Measurements from ENCODE around the gene RIOX2. TPM values are rescaled to one million over a fixed set of nuclear protein-coding genes. Genes with fewer than 3 reads are reported as not detected.
"Not testable (repeated sequence)": the region's sequence is repeated elsewhere in the genome, so short reads cannot be mapped to it uniquely, and the experiment has no call there.

Gene RIOX2
- polyA plus RNA-seq: 10 to 100 TPM; 12.3 to 18.8 (median 16.8) TPM

GRCh38 chr3:97971679-97972567, at the start of gene RIOX2:
Gene RIOX2, minus strand, starts transcription at chr3:97972431. Its CDS starts 4,838 bp downstream, at chr3:97967593.
- peak; percentile 56 to 68 (median 67) for DNase-seq
- Mint-ChIP-seq H3K36me3 (peaks cover 2 to 3% (median 3%) of the 10 kb centered on the region in 3 donors), H3K4me1 (peaks cover 21 to 48% of the 10 kb centered on the region in 2 donors), H3K4me3 (peak within 1 kb of the TSS; percentile 85 to 95 (median 92)), H3K27ac (peak within 1 kb of the TSS; percentile 47 to 93 (median 82)), H3K9me3 (no peaks in the 10 kb centered on the region), H3K27me3 (ENCODE audit: low read depth in 3 of 3) (peaks cover 3 to 9% (median 3%) of the 10 kb centered on the region in 3 donors)

- H3K27ac Mint-ChIP-seq: no peak overlapping the region
- H3K4me1 Mint-ChIP-seq: peaks cover 0 to 5% of the 10 kb centered on the region in 2 donors
- H3K36me3 Mint-ChIP-seq: no peaks in the 10 kb centered on the region
- no peak for DNase-seq
- H3K4me3 Mint-ChIP-seq: no peak overlapping the region
- H3K9me3 Mint-ChIP-seq: no peaks in the 10 kb centered on the region
- H3K27me3 Mint-ChIP-seq (ENCODE audit: low read depth in 3 of 3): peaks cover 1 to 10% (median 5%) of the 10 kb centered on the region in 3 donors
Observed at GRCh38 chr3:98020412-98020811, 48.2 kb upstream of the RIOX2 start.

- Mint-ChIP-seq H3K27ac (no peak overlapping the region), H3K4me1 (peaks cover 0 to 4% of the 10 kb centered on the region in 2 donors), H3K9me3 (no peaks in the 10 kb centered on the region), H3K36me3 (no peaks in the 10 kb centered on the region), H3K27me3 (ENCODE audit: low read depth in 3 of 3) (peaks cover 1 to 3% (median 2%) of the 10 kb centered on the region in 3 donors), H3K4me3 (no peak overlapping the region)
- DNase-seq: no peak
Observed at GRCh38 chr3:98018301-98018700, 46.1 kb upstream of the RIOX2 start.

GRCh38 chr3:98014268-98014585, 42.0 kb upstream of the RIOX2 start:
- Mint-ChIP-seq H3K4me3 (no peak overlapping the region), H3K9me3 (no peaks in the 10 kb centered on the region), H3K27me3 (ENCODE audit: low read depth in 3 of 3) (peaks cover 0 to 2% (median 1%) of the 10 kb centered on the region in 3 donors), H3K4me1 (no peaks in the 10 kb centered on the region), H3K36me3 (no peaks in the 10 kb centered on the region), H3K27ac (no peak overlapping the region)
- DNase-seq: no peak

GRCh38 chr3:98013411-98014267, 41.4 kb upstream of the RIOX2 start:
- H3K4me3 Mint-ChIP-seq: no peak overlapping the region
- no peaks in the 10 kb centered on the region for H3K9me3 Mint-ChIP-seq
- H3K4me1 Mint-ChIP-seq: no peaks in the 10 kb centered on the region
- H3K27ac Mint-ChIP-seq: no peak overlapping the region
- H3K36me3 Mint-ChIP-seq: no peaks in the 10 kb centered on the region
- peaks cover 0 to 2% (median 1%) of the 10 kb centered on the region in 3 donors for H3K27me3 Mint-ChIP-seq (ENCODE audit: low read depth in 3 of 3)
- DNase-seq: no peak

- no peak for DNase-seq
- Mint-ChIP-seq H3K4me1 (no peaks in the 10 kb centered on the region), H3K27ac (no peak overlapping the region), H3K9me3 (no peaks in the 10 kb centered on the region), H3K4me3 (no peak overlapping the region), H3K27me3 (ENCODE audit: low read depth in 3 of 3) (peaks cover 0 to 2% (median 0%) of the 10 kb centered on the region in 3 donors), H3K36me3 (no peaks in the 10 kb centered on the region)
Observed at GRCh38 chr3:98012979-98013378, 40.7 kb upstream of the RIOX2 start.

GRCh38 chr3:98010883-98011449, 38.7 kb upstream of the RIOX2 start:
- H3K27me3 Mint-ChIP-seq (ENCODE audit: low read depth in 3 of 3); H3K36me3 Mint-ChIP-seq; H3K4me1 Mint-ChIP-seq; H3K27ac Mint-ChIP-seq; H3K4me3 Mint-ChIP-seq; H3K9me3 Mint-ChIP-seq; DNase-seq: not testable (repeated sequence)

GRCh38 chr3:98010194-98010882, 38.1 kb upstream of the RIOX2 start:
- H3K27ac Mint-ChIP-seq: no peak overlapping the region
- H3K4me1 Mint-ChIP-seq: peaks cover 6 to 7% of the 10 kb centered on the region in 2 donors
- no peaks in the 10 kb centered on the region for H3K36me3 Mint-ChIP-seq
- H3K4me3 Mint-ChIP-seq: no peak overlapping the region
- no peak for DNase-seq
- H3K9me3 Mint-ChIP-seq: no peaks in the 10 kb centered on the region
- peaks cover 0 to 4% (median 2%) of the 10 kb centered on the region in 3 donors for H3K27me3 Mint-ChIP-seq (ENCODE audit: low read depth in 3 of 3)

- Mint-ChIP-seq H3K4me1 (peaks cover 8 to 12% of the 10 kb centered on the region in 2 donors), H3K4me3 (no peak overlapping the region), H3K9me3 (no peaks in the 10 kb centered on the region), H3K27ac (no peak overlapping the region), H3K27me3 (ENCODE audit: low read depth in 3 of 3) (peaks cover 0 to 4% (median 2%) of the 10 kb centered on the region in 3 donors), H3K36me3 (no peaks in the 10 kb centered on the region)
- no peak for DNase-seq
Observed at GRCh38 chr3:98008855-98009254, 36.6 kb upstream of the RIOX2 start.

GRCh38 chr3:98005438-98005837, 33.2 kb upstream of the RIOX2 start:
- peaks cover 0 to 4% (median 2%) of the 10 kb centered on the region in 3 donors for H3K27me3 Mint-ChIP-seq (ENCODE audit: low read depth in 3 of 3)
- peaks cover 0 to 2% (median 0%) of the 10 kb centered on the region in 6 donors for H3K9me3 Mint-ChIP-seq
- no peak overlapping the region for H3K27ac Mint-ChIP-seq
- peaks cover 16 to 21% of the 10 kb centered on the region in 2 donors for H3K4me1 Mint-ChIP-seq
- H3K36me3 Mint-ChIP-seq: no peaks in the 10 kb centered on the region
- no peak overlapping the region for H3K4me3 Mint-ChIP-seq
- no peak for DNase-seq

- H3K9me3 Mint-ChIP-seq: peaks cover 0 to 2% (median 0%) of the 10 kb centered on the region in 6 donors
- DNase-seq: no peak
- H3K27me3 Mint-ChIP-seq (ENCODE audit: low read depth in 3 of 3): peaks cover under 1 to 4% (median 2%) of the 10 kb centered on the region in 3 donors
- no peak overlapping the region for H3K27ac Mint-ChIP-seq
- H3K4me3 Mint-ChIP-seq: no peak overlapping the region
- no peaks in the 10 kb centered on the region for H3K36me3 Mint-ChIP-seq
- H3K4me1 Mint-ChIP-seq: peaks cover 16 to 21% of the 10 kb centered on the region in 2 donors
Observed at GRCh38 chr3:98004721-98005120, 32.5 kb upstream of the RIOX2 start.

GRCh38 chr3:98003306-98003969, 31.2 kb upstream of the RIOX2 start:
- Mint-ChIP-seq H3K9me3 (peaks cover 0 to 4% (median 0%) of the 10 kb centered on the region in 6 donors), H3K4me1 (peaks cover 16 to 21% of the 10 kb centered on the region in 2 donors), H3K36me3 (no peaks in the 10 kb centered on the region), H3K4me3 (peak overlapping the region in 3 of 5 donors; percentile 3 to 54 (median 53)), H3K27ac (peak overlapping the region in 4 of 6 donors; percentile 25 to 57 (median 46)), H3K27me3 (ENCODE audit: low read depth in 3 of 3) (peaks cover 2 to 4% (median 2%) of the 10 kb centered on the region in 3 donors)
- DNase-seq: peak in 2 of 3 donors; percentile 4 to 12

GRCh38 chr3:98002717-98003116, 30.5 kb upstream of the RIOX2 start:
- H3K4me1 Mint-ChIP-seq: peaks cover 16 to 21% of the 10 kb centered on the region in 2 donors
- no peak overlapping the region for H3K4me3 Mint-ChIP-seq
- H3K27ac Mint-ChIP-seq: no peak overlapping the region
- peaks cover 2 to 4% (median 2%) of the 10 kb centered on the region in 3 donors for H3K27me3 Mint-ChIP-seq (ENCODE audit: low read depth in 3 of 3)
- H3K36me3 Mint-ChIP-seq: no peaks in the 10 kb centered on the region
- H3K9me3 Mint-ChIP-seq: peaks cover 0 to 4% (median 0%) of the 10 kb centered on the region in 6 donors
- no peak for DNase-seq

Data from immature natural killer cell (primary cell).